Activated CD4-positive, alpha-beta T cell treated with anti-CD3 and anti-CD28 coated beads, Interleukin-2, amount 50 U/mL, for 24 hours (primary cell): ENCODE data around the gene HTRA3.

Experiments used
- DNase-seq, 2 donors: peaks; one replicate each; pipeline ENCODE4 v3.0.0-alpha.2; 2020; ENCODE audit warnings: low read depth in 1 of 2, low spot score in 1 of 2

HTRA3 gene

DNA sequence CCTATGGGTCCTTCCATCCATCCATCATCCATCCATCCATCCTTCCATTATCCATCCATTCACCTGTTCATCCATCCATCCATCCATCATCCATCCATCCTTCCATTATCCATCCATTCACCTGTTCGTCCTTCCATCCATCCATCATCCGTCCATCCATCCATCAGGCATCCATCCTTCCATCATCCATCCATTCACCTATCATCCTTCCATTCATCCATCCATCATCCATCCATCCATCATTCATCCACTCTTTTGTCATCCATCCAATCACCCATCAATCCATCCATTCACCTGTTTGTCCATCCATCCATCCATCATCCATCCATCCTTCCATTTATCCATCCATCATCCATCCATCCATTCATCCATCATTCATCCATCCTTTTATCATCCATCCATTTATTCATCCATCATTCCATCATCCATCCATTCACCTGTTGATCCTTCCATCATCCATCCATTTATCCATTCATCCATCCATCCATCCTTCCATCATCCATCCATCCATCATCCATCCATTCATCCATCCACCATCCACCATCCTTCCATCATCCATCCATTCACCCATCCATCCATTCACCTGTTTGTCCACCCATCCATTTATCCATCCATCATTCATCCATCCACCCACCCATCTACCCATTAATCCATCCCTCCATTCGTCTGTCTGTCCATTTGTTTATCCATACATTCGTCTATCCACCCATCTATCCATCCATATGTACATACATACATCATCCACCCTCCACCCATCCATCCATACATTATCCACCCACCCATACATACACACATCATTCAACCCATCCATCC is 35.7 kb upstream of the HTRA3 start:
- no peak for DNase-seq

DNA sequence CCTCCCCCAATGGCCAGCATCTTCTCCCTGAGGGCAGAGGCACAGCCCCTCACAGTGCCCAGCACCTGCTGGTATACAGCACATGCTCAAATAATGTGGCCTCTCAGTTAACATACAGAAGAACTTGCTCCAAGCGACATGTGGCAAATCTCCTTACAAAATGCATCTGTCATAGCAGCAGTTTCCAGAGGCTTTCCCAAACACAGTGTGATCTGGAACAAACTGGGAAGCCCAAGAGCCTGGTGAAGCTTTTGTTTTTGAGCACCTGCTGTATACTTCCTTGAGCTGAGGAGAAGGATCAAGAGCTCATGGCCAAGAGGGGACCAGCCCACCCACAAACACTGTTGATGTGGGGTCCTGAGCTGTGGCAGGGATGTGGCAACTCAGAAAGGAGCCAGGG is 34.8 kb upstream of the HTRA3 start:
- DNase-seq = no peak

DNA sequence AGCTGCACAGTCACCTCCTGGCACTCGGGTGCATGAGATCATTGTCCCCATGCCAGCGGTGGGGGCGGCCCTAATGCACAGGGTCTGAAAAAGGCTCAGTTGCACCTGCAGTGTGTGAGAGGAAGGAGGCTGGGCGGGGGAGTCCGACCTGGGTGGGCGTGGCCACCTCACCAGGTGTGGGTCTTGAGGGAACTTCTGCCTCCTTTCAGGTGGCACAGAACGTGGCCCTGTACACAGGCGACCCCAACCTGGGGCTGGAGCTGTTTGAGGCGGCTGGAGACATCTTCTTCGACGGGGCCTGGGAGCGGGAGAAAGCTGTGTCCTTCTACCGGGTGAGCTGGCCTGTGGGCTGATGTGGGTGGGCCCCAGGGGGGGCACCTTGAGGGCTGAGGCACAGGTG is 34.3 kb upstream of the HTRA3 start:
- DNase-seq = no peak

DNA sequence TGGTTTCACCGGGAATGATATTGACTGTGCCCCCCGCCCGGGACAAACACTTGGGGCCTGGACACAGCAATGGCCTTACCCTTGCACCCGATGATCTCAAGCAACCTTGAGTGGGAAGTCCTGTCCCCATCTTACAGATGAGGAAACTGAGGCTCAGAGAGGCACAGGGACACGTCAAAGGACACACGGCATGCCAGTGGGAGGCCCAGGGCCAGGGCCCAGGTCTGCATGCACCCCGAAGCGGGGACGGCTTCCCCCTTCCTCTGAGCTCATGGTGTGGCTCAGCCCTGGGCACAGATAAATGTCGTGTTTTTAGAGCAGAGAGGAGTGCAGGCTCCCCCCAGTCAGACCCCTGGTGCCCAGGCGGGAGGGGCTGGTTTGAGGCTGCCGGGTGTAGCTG is 33.9 kb upstream of the HTRA3 start:
- no peak for DNase-seq

DNA sequence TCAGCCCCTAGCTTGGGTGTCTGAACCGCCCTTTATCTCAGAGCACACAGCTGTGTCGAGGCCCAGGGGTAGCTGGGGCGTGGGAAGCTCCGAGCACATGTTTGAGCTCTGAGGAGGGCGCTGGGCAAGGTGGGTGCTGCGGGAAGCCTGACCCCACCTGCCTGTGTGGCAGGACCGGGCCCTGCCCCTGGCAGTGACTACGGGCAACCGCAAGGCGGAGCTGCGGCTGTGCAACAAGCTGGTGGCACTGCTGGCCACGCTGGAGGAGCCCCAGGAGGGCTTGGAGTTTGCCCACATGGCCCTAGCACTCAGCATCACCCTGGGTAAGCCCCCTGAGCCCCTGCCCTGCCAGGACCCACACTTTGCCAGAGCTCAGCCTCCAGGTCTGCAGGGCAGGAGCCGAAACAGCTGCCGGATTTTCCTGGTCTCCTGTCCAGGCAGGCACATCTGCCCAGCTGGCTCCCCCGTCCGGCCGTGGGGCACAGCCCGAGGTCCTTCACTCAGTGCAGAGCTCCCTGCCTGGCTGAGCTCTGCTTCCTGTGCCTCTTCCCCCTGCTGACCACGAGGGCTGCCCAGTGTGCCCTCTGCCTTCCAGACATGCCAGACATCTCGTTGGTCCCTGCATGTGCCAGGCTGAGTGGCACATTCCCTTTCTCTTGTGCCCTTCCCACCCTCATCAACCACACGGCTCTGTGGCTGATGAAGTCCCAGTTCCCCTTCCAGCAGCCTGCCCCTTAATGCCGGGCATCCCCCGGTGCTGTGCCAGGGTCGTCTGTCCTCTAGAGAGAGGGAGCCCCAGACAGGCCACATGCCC is 33.2 kb upstream of the HTRA3 start:
- DNase-seq = no peak

DNA sequence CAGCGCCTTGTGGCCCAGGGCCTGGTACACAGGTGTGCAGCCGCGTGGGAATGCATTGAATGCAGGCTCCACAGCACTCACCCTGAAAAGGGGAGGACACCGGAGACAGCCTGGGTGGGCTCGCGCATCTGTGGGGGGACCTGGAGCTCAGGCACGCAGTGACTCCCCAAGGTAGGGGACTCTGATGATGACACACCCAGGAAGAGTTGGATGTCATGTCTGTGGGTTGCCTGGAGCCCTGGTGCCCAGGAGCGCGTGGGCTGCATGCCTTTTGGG is 32.7 kb upstream of the HTRA3 start:
- DNase-seq = no peak

DNA sequence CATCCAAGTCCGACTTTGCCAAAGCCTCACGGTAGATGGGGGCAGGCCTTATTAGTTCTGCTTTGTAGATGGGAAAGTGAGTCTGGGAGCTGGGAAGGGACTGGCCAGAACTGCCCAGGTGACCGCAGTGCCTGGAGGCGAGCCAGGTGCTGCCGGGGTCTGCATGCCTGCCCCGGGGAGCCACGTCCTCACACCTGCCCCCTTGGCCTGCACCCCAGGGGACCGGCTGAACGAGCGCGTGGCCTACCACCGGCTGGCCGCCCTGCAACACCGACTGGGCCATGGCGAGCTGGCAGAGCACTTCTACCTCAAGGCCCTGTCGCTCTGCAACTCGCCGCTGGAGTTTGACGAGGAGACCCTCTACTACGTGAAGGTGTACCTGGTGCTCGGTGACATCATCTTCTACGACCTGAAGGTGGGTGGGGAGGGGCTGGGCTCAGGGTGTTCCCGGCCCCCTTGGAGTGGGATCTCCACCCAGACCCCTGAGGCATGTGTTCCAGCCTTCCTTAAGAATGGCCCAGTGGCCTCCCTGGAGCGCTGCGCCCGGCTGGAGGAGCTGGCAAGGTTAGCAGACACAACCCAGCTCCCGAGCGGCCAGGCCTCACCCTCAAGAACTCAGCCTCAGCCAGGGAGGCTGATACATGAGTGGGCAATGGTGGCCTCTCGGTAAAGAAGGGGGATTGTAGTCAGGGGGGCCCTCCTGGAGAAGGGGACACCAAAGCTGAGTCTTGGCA is 32.1 kb upstream of the HTRA3 start:
- DNase-seq = no peak

DNA sequence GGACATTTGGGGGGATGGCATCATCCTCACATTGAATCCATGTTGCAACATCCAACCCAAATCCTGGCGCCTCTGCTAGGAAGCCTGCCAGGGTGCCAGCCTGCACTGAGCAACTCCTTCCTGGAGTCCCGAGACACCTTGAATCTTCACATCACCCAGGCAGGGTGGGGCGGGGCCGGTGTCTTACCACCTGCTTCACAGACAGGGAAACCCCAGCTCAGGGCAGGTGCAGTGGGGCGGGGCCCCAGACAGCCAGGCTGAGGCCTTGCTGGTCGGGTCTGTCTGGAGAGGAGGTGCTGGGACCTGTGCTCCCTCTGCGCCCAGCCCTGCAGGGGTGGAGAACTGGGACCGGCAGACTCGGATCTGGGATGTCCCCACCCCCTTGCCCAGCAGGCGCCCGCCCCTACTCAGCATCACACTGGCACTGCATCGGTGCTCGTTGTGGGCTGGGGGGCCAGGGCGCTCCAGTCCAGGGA is 31.5 kb upstream of the HTRA3 start:
- no peak for DNase-seq

DNA sequence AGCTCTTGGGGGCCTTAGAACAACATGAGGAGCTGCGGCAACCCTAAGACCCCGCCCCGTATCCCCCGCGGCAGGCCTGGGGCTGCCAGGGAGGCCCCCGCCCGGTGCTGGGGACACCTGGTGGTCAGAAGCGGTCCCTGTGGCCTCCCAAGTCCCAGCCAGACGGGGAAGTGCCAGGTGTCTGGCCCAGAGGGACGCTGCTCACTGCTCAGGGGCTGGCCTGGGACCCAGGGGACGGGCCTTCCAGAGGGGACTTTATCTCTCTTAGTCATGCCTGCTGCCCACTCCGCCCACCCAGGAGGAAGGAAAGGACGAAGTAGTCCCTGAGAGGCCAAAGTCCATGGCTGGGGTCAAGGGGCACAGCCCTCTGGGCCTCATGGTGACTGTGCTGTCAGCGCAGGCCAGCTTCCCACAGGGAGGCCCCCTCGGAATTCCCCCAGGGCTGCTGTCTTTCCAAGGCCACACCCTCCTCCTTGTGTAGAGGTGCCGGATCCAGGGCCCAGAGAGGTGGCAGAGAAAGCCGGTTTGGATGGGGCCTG is 31.0 kb upstream of the HTRA3 start:
- no peak for DNase-seq

DNA sequence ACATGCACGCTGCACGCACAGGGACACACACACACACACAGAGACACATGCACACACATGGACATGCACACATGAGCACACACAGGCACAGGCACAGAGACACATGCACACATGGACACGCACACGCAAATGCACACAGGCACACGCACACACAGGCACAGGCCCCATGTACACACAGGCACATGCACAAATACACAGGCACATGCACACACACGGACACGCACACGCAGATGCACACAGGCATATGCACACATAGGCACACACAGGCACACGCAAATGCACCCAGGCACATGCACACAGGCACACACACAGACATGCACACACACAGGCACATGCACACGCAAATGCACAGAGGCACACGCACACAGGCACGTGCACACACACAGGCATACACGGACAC is 30.3 kb upstream of the HTRA3 start:
- DNase-seq = no peak

DNA sequence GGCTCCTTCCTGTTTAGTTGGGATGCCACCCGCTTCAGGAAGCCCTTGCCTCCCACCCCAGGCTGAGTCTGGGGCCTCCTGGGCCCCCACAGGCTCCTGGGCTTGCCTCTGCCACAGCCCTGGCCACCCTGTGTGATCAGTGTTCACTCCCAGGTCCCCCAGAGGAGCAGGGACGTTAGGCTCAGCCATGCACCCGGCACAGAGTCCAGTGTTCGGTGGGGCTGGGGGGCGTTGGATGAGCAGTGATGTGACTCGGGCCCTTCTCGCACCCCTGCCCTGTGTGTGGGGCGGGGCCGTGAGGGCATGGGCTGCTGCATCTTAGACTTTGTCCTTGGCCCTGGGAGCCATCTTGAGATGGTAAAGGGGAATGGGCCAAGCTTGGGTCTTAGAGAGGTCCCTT is 29.9 kb upstream of the HTRA3 start:
- DNase-seq = no peak

DNA sequence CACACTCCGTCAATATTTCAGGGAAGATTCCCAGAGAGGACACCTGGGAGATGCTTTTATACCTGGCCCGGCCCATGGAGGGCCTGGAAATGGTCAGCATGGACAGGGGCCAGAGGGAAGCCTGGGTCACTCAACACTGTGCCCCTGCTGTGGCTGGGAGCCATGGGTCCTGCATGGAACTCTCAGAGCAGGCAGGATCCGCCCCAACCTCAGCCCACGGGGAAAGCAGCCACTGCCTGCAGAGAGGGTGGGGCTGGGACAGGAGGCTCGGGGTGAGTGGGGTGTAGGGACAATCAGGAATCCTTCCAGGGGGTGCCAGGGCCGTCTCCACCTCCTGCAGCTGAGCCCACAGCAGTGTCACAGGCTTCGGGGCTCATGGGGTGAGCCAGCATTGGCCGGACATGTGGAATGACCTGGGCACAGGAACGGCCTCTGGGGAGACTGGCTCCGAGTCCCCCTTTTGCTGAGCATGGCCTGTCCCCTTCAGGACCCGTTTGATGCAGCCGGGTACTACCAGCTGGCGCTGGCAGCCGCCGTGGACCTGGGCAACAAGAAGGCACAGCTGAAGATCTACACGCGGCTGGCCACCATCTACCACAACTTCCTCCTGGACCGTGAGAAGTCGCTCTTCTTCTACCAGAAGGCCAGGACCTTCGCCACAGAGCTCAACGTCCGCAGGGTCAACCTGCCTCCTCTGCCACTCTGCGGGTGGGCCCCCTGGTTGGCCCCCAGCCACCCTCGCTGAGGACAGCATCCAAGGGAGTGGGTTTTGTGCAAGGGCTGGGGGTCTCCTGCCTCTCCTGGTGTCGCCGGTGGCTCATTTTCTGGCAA is 29.1 kb upstream of the HTRA3 start:
- DNase-seq = no peak

DNA sequence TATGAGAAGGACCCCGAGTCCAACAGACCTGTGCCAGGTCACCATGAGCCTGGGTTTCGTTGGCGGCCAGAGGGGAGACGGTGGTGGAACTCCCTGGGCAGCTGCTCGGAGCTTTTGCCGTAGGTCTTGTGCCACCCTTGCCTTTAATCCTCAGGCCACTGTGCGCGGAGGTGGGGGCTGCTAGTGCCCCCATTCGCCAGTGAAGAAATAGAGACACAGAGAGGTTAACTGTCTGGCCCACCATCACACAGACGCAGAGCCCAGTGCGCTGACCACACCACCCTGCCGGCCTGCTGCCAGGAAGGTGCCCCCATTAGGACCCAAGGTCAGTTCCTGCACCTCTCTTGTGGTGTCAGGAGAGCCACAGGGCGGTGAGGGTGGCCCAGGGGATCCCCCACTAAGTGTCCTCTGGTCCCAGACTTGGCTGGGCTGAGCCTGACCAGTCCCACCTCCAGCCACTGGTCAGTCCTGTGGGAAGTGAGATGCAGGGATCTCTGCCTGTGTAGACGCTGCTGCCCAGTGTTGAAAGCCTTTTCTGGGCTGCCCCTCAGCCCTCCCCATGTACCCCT is 28.3 kb upstream of the HTRA3 start:
- no peak for DNase-seq

DNA sequence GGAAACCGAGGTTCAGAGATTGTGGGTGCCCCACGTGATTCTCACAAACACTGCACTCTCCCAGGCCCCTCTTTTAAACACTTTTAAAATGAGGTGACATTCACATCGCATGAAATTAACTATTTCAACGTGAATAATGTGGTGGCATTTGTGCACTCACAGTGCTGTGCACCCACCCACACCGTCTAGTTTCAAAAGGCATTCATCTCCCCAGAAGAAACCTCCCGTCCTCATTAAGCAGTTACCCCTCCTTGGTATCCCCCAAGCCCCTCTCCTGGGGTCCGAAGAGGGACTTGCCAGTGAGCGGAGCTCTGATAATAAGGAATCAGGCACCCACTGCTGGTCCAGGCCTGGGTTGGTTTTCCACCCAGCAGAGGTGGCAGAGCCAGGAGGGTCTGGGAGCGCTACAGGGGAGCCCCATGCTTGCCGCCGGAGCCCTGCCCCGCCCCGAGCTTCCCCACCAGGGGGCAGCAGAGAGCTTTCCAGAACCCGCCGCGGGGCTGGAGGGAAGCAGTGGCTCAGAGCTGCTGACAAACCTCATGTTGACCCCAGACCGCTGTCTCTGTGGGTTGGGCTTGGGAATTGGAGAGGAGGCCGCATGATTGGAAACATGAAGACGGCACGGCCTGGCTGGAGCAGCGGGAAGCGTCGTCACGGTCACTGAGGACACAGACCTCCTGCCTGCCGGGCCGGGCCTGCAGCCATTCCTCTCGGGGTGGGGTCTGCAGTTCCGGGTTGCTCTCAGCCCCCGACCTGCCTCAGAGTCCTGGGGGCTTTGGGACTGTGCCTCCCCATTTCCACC is 27.5 kb upstream of the HTRA3 start:
- DNase-seq = peak; percentile 81 to 84

DNA sequence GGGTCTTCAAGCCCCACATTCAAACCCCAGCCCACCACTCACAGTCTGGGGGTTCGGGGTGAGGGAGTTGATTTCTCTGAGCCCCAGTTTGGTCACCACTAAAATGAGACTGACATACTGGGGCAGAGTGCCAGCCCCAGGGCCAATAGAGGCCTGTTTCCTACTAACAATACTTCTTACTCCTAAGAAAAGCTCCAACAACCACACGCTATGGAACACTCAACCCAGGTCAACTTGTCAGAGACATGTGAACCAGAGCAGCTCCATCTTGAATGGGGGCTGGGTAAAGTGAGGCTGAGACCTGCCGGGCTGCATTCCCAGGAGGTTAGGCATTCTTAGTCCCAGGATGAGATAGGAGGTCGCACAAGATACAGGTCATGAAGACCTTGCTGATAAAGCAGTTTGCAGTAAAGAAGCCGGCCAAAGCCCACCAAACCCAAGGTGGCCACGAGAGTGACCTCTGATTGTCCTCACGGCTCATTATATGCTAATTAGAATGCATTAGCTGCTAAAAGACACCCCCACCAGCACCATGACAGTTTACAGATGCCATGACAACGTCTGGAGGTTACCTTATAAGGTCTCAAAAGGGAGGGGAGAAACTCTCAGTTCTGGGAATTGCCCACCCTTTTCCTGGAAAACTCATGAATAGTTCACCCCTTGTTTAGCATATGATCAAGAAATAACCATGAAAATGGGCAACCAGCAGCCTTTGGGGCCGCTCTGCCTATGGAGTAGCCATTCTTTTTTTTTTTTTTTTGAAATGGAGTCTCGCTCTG is 26.6 kb upstream of the HTRA3 start:
- DNase-seq = no peak

DNA sequence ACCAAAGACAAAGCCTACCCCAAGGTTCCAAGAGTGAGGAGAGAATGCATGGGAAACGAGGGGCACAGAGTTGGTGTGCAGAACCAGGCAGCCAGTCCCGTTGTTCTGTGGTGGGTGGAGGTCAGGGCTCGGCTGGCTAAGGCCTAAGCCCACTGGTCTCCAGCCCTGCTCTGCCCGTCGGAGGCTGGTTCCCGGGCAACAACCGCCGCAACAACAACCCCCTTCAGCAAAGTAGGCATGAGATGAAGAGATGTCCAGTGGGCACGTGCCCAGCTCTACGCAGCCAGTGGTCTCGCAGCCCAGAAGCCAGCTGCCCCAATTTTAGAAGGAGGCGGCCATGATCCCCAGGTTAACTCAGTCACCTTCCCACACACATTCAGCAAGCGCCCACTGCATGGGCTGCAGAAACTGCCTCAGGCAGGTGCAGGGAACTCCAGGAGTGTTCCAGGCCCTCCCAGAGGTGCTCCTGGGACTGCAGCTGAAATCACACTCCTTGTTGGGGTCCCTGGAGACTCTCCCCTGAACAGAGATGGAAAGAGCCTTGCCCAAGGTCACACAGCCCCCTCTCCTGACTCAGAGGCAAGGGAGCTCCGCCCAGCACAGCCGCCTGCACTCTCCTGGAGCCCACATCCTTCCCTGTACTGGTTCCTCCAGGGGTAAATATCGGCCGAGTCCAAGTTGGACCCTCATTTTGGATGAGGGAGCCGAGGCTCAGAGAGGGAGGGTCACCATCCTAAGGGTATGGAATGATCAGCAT is 25.4 kb upstream of the HTRA3 start:
- no peak for DNase-seq

DNA sequence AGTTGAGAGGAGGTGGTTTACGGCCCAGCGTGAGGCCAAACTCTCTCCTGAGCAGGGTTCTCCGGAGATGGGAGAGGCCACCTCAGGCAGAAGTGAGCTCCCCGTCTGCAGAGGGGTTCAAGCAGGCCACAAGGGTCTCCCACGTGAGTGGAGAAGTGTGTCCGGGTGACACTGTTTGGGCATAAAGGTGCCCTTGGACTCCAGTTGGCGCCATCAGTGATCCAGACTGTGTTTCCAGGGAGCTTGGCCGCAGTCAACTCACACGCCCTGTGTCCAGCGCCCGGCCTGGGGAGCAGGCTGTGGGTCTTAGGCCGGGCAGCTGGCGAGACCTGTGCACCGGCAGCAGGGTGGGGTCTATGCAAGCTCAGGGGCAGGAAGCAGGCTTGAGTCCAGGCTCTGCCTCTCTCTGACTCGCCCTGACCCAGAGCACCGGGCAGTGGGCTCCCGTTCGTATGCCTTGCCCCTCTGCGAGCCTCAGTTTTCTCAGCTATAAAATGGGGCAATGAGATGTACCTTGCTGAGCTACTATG is 24.6 kb upstream of the HTRA3 start:
- no peak for DNase-seq
